Measurements from ENCODE around the gene TSBP1. TPM values are rescaled to one million over a fixed set of nuclear protein-coding genes. Genes with fewer than 3 reads are reported as not detected.
A peak's percentile ranks its signal among the peaks of the same experiment; 100 is the strongest.

TSBP1 gene, protein sequence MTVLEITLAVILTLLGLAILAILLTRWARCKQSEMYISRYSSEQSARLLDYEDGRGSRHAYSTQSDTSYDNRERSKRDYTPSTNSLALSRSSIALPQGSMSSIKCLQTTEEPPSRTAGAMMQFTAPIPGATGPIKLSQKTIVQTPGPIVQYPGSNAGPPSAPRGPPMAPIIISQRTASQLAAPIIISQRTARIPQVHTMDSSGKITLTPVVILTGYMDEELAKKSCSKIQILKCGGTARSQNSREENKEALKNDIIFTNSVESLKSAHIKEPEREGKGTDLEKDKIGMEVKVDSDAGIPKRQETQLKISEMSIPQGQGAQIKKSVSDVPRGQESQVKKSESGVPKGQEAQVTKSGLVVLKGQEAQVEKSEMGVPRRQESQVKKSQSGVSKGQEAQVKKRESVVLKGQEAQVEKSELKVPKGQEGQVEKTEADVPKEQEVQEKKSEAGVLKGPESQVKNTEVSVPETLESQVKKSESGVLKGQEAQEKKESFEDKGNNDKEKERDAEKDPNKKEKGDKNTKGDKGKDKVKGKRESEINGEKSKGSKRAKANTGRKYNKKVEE
- not detected in 2 replicates for total RNA-seq (2014; rRNA removed; shearing (Covaris generic))

- DNase-seq (ENCODE audit: low read depth), result no peak
Observed at GRCh38 chr6:32371803-32372202, at the start of gene TSBP1. TSBP1 (minus strand) TSS chr6:32371903; CDS start chr6:32371706, 197 bp downstream.

DNA sequence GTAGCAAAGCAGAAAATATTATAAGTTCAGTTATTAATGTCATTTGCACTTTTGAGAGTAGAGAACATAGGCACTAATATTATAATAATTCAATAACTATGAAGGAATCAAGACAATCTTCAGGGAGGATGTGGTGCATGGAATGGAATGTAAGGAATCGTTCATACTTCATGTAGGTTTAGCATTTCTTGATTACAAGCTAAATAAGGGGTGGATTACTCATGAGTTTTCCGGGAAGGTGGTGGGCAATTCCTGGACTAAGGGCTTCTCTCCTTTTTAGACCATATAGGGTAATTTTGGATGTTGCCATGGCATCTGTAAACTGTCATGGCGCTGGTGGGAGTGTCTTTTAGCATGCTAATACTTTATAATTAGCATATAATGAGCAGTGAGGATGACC, 44.3 kb upstream of the TSBP1 start:
- peak; percentile 18 for DNase-seq (ENCODE audit: low read depth)

GRCh38 chr6:32415521-32416019, 43.9 kb upstream of the TSBP1 start:
- DNase-seq (ENCODE audit: low read depth), result peak; percentile 73

GRCh38 chr6:32413427-32414047, 41.8 kb upstream of the TSBP1 start:
- peak; percentile 61 for DNase-seq (ENCODE audit: low read depth)

GRCh38 chr6:32411566-32412327, 40.0 kb upstream of the TSBP1 start:
- no peak for DNase-seq (ENCODE audit: low read depth)

DNA sequence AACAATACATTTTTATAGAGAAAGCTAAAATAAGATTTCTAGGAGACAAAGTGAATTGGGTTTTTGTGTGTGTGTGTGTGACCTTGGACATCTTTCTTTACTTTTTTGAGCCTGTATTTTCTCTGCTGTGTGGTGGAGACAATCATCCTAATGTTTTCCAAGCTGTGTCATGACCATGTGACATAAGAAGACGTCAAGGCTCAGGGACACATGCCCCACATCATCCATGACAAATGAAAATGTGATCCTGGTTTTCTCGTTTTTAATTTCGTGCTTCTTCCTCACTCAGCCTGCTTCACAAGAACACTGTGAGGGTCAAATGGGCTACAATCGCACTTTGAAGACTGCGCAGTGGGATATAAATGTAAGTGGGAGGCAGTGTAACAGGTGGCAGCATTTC, 39.2 kb upstream of the TSBP1 start:
- DNase-seq (ENCODE audit: low read depth), result no peak

DNA sequence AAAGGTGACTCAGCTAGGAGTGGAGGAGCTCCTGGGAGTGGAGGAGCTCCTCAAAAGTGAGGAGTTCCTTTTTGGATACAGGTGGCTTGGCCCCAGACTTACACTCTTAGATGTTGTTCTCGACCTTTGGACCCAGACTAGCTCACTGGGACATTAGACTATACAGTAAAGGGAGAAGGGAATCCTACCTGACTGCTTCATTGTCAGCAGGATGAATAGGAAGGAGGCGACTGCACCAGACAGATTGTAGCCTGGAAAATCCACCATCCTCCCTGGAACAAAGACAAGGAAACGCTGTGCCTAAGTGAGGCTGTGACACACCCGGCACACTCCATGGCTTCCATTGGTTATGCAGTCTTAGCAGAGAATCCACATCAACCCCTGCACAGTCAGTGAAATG, 35.2 kb upstream of the TSBP1 start, which contains the start of gene BTNL2:
TSS of gene BTNL2 (minus strand) at position 325 of the 400 bp plus-strand sequence. CDS start at position 267, 58 bp downstream.
- no peak for DNase-seq (ENCODE audit: low read depth)

DNA sequence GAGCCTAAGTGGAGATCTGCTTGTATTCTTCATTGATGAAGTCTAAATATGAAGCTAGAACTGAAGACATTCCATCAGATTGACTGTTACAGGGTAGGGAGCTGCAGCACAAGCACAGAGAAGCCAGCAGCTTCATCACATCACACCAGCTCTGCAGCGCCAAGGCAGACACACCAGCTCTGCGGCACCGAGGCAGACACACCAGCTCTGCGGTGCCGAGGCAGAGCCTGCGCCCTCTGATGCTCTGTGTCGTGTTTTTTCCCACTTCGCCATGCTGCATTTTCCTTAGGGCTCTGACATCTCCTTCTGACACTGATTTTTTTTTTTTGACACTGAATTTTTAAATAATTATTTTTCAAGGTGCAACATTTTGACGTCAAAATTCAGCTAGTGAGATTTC, 34.5 kb upstream of the TSBP1 start:
- DNase-seq (ENCODE audit: low read depth), result no peak

DNA sequence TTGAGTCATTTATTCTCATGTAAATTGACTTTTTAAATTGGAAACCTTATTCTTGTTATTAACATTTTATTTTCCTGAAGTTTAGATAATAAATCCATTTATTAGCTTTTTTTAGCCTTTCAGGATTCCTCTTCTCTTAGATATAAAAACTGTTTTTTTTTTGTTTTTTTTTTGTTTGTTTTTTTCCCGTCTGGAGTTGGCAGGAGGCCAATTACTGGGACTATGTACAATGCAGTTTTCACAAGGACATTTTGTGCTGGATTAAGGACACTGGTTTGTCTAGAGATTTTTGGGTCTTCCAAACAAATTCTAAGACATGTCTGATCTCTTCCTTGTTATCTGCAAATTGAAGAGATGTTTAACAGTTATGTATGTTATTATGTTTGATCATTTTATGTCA, 34.0 kb upstream of the TSBP1 start:
- no peak for DNase-seq (ENCODE audit: low read depth)

GRCh38 chr6:32402812-32403211, 31.1 kb upstream of the TSBP1 start:
- DNase-seq (ENCODE audit: low read depth), result no peak

DNA sequence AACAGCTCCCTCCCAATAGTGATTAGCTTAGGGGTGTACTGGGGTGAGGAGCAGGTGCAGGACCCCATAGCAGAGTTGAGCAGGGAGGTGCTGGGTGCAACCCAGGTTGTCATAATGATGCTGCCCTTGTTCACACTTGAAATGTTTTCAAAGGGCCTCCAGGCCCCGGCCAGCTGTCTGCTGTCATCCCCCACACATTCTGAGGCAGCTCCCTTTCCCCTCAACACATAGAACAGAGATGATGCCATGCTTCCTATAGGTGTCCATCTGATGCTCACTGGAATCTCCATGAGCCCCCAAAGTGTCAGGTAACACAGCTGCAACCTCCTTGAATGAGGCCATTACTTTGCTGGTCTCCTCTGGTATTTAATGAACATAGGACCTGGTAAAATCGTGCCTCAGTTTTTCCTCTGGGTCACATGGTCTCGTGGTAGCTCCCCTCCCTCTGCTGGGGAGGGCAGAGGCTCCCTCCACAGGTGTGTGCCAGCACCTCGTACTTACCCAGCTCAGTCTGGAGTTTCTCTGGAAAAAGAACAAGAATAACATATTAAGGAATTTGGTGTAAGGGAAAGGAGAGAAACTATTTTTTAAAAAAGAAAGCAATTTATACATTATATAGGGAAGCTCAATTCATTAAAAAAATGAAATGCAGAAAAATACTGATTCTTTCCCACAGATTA, 29.7 kb upstream of the TSBP1 start:
- DNase-seq (ENCODE audit: low read depth), result no peak

- DNase-seq (ENCODE audit: low read depth), result peak; percentile 13
Observed at GRCh38 chr6:32397252-32397920, 25.7 kb upstream of the TSBP1 start.

GRCh38 chr6:32396028-32396427, 24.3 kb upstream of the TSBP1 start:
- DNase-seq (ENCODE audit: low read depth), result no peak

- DNase-seq (ENCODE audit: low read depth), result peak; percentile 65
Observed at GRCh38 chr6:32393665-32394420, 22.1 kb upstream of the TSBP1 start.

DNA sequence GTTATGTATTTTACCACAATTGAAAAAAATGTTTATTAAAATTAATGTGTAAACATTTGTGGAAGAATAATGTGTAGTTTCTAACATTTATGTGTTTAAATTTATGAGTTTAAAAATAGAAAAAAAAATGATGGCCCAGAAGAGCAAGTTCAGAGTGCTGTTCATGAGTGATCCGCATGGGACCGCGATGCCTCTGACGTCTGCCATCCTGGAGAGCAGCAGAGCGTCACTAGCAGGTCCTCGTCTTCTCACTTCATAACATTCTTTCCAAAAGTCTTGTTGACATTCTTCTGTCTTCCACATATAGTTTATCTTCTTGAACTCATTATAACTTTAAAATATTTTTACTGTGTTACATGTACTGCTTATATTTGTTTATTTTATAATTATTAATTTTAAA, 19.8 kb upstream of the TSBP1 start:
- DNase-seq (ENCODE audit: low read depth), result no peak

DNA sequence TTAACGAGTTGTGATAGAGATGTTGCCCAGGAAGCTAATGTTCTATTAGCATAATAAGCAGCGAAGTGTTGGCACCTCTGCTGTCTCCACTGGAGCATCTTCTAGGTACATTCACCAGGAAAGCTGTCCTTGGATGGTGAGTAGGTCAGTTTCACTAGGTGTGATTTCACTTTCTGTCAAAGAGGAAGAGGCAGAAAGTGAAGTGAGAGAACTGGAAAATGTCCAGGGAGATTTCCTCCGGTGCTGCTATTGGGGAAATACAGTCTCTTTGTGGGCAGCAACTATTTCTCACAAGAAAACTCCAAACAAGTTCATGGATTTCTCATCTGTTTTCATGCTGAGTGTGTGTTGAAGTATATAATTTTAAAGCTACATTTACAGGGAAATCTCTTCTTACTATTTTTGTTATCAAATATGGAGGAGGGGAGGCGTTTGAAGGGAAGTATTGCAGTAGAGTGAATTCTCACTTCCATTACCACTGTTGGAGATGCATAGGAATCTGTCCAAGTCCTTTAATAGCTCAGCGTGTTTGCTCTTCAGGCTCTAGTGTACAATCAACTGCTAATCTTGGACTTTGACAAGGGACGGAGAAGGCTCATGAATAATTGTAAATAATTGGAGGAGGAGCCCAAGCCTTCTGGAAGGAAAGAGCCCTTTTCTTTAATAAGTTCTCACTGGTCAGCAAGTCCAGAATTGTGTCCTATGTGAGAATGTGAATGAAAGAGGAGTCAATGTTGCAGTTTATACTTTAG, 16.1 kb upstream of the TSBP1 start:
- DNase-seq (ENCODE audit: low read depth), result no peak

- no peak for DNase-seq (ENCODE audit: low read depth)
Observed at GRCh38 chr6:32386040-32386439, 14.3 kb upstream of the TSBP1 start.

DNA sequence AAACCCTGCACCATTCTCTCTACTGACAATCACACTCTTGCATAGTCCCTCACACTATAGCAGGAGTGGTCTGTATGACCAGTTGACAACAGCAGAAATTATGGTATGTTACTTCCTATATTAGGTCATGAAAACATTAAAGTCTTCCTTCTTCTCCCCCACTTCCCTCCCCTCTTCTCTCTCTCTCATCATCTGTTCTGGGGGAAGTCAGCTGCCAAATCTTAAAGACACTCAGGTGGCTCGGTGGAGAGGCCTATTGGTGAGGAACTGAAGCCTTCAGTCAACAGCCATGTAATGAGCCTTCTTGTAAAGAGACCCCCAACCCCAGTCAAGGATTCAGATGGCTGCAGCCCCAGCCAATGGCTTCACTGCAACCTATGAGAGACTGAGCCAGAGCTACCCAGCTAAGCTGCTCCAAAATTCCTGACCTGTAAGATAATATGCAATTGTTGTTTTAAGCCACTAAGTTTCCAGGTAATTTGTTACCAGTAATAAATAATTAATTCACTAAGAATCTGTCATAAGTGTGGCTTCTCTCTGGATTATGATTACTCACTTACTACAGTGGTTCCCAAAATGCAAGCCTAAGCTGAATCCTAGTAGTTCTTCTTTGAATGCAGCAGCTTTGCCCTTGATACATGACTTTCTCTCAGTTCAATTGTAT, 11.2 kb upstream of the TSBP1 start:
- no peak for DNase-seq (ENCODE audit: low read depth)

- no peak for DNase-seq (ENCODE audit: low read depth)
Observed at GRCh38 chr6:32379545-32379944, 7.8 kb upstream of the TSBP1 start.

All from M059J (cell line).